ENCODE results near the gene APBA2.

- TF ChIP-seq CTCF (conservative IDR thresholded peaks at IDR 0.05; ENCODE audit: low read length) (no peak), EZH2phosphoT487 (IDR thresholded peaks at IDR 0.05; ENCODE audit: borderline replicate concordance, low read depth, low read length) (no peak)
Observed at GRCh38 chr15:29142129-29142747, 256.5 kb downstream of the APBA2 start.

All from OCI-LY7 (cell line).